HEK293 (cell line): Measurements from ENCODE around the gene FAM8A1.

Experiments
- CTCF ChIA-PET: fragments of 350-600 bp; formaldehyde crosslinking; extraction: SDS; loops from one replicate; lab custom pipeline; 2021; ENCODE audit warnings: antibody characterized with exemption; lab: Yijun Ruan, JAX
- POLR2A ChIA-PET: fragments of 300-600 bp; formaldehyde crosslinking; extraction: SDS; loops from one replicate; lab custom pipeline; 2020; ENCODE audit warnings: antibody characterized with exemption, inconsistent platforms; lab: Yijun Ruan, JAX
- H3K27ac ChIP-seq: fragments of 200-500 bp; sonication (Bioruptor generic); 2 replicates; pipeline ENCODE4 v1.5.1; 2014; ENCODE audit warnings: low read depth, low read length, control low read depth, inconsistent platforms; ENCODE audit errors: extremely low read depth
- H3K36me3 ChIP-seq, 2 experiments: fragments of 200-500 bp in 1 of 2; sonication (Bioruptor generic) in 1 of 2; 1 replicate in 1 of 2; 2 replicates in 1 of 2; pipeline ENCODE4 v1.5.1; 2014 to 2017; ENCODE audit warnings: inconsistent platforms in 2 of 2, low read length in 2 of 2; ENCODE audit not compliant: control insufficient read depth in 2 of 2, insufficient read depth in 1 of 2
- H3K4me1 ChIP-seq: fragments of 200-500 bp; sonication (Bioruptor generic); 2 replicates; pipeline ENCODE4 v1.5.1; 2014; ENCODE audit warnings: mild to moderate bottlenecking, low read length, inconsistent platforms; ENCODE audit not compliant: control insufficient read depth, insufficient read depth
- H3K4me3 ChIP-seq: 2 replicates; pipeline ENCODE4 v1.5.1; 2011; ENCODE audit warnings: low read depth, mild to moderate bottlenecking, control low read depth, low read length, moderate library complexity
- H3K9me3 ChIP-seq: fragments of 200-500 bp; sonication (Bioruptor generic); 2 replicates; pipeline ENCODE4 v1.5.1; 2014; ENCODE audit warnings: low read depth, low read length, inconsistent platforms; ENCODE audit not compliant: control insufficient read depth, insufficient read depth
- FEZF1 ChIP-seq: fragments of 450-650 bp; formaldehyde crosslinking; IDR thresholded peaks from 2 replicates; pipeline ENCODE4 v1.5.1; 2016; ENCODE audit warnings: missing biosample characterization, missing genetic modification characterization
- SP7 ChIP-seq: fragments of 450-650 bp; formaldehyde crosslinking; IDR thresholded peaks from 2 replicates; pipeline ENCODE4 v1.5.1; 2016; ENCODE audit warnings: missing biosample characterization, missing genetic modification characterization
- TRIM28 ChIP-seq: IDR thresholded peaks from 2 replicates; pipeline ENCODE4 v1.6.1; 2011; ENCODE audit warnings: low read length, control low read depth, borderline replicate concordance
- WT1 ChIP-seq: fragments of 450-650 bp; formaldehyde crosslinking; IDR thresholded peaks from 2 replicates; pipeline ENCODE4 v1.5.1; 2016; ENCODE audit warnings: missing biosample characterization, missing genetic modification characterization
- ZBTB7A ChIP-seq: fragments of 450-650 bp; formaldehyde crosslinking; IDR thresholded peaks from 2 replicates; pipeline ENCODE4 v1.5.1; 2016; ENCODE audit warnings: low read depth, missing biosample characterization, missing genetic modification characterization
- ZIC2 ChIP-seq: fragments of 450-650 bp; formaldehyde crosslinking; IDR thresholded peaks from 2 replicates; pipeline ENCODE4 v1.5.1; 2016; ENCODE audit warnings: missing biosample characterization, missing genetic modification characterization
- ZNF114 ChIP-seq: fragments of 450-650 bp; formaldehyde crosslinking; IDR thresholded peaks from 2 replicates; pipeline ENCODE4 v1.5.0; 2017; ENCODE audit warnings: missing biosample characterization, missing genetic modification characterization
- ZNF121 ChIP-seq: fragments of 450-650 bp; formaldehyde crosslinking; IDR thresholded peaks from 2 replicates; pipeline ENCODE4 v1.5.1; 2016; ENCODE audit warnings: missing biosample characterization, missing genetic modification characterization
- ZNF184 ChIP-seq: fragments of 450-650 bp; IDR thresholded peaks from 2 replicates; pipeline ENCODE4 v1.5.1; 2018; ENCODE audit warnings: missing biosample characterization, mild to moderate bottlenecking, missing genetic modification characterization
- ZNF2 ChIP-seq: fragments of 450-650 bp; formaldehyde crosslinking; IDR thresholded peaks from 2 replicates; pipeline ENCODE4 v1.5.1; 2016; ENCODE audit warnings: missing biosample characterization, missing genetic modification characterization
- ZNF24 ChIP-seq: fragments of 450-650 bp; formaldehyde crosslinking; IDR thresholded peaks from 2 replicates; pipeline ENCODE4 v1.5.1; 2016; ENCODE audit warnings: missing biosample characterization, missing genetic modification characterization
- ZNF416 ChIP-seq: fragments of 450-650 bp; formaldehyde crosslinking; IDR thresholded peaks from 2 replicates; pipeline ENCODE4 v1.5.1; 2016; ENCODE audit warnings: missing biosample characterization, missing genetic modification characterization
- ZNF473 ChIP-seq: fragments of 450-650 bp; formaldehyde crosslinking; IDR thresholded peaks from 2 replicates; pipeline ENCODE4 v1.5.1; 2017; ENCODE audit warnings: missing biosample characterization, missing genetic modification characterization
- ZNF571 ChIP-seq: fragments of 450-650 bp; formaldehyde crosslinking; IDR thresholded peaks from 2 replicates; pipeline ENCODE4 v1.5.0; 2017; ENCODE audit warnings: missing biosample characterization, missing genetic modification characterization
- ZNF768 ChIP-seq: fragments of 450-650 bp; formaldehyde crosslinking; IDR thresholded peaks from 2 replicates; pipeline ENCODE4 v1.5.1; 2018; ENCODE audit warnings: missing biosample characterization, mild to moderate bottlenecking, missing genetic modification characterization
- ZNF777 ChIP-seq: fragments of 450-650 bp; formaldehyde crosslinking; IDR thresholded peaks from 2 replicates; pipeline ENCODE4 v1.5.1; 2017; ENCODE audit warnings: missing biosample characterization, missing genetic modification characterization, borderline replicate concordance
- ZNF830 ChIP-seq: fragments of 450-650 bp; IDR thresholded peaks from 2 replicates; pipeline ENCODE4 v1.5.0; 2018; ENCODE audit warnings: missing biosample characterization, missing genetic modification characterization, low read depth, mild to moderate bottlenecking, moderate library complexity
- ZNF843 ChIP-seq: fragments of 450-650 bp; formaldehyde crosslinking; IDR thresholded peaks from 2 replicates; pipeline ENCODE4 v1.5.1; 2016; ENCODE audit warnings: missing biosample characterization, missing genetic modification characterization
- TF ChIP-seq, protein P1 (sequence below): fragments of 450-650 bp; formaldehyde crosslinking; IDR thresholded peaks from 2 replicates; pipeline ENCODE4 v1.5.1; 2016; ENCODE audit warnings: missing biosample characterization, missing genetic modification characterization
- TF ChIP-seq, protein P2 (sequence below): fragments of 450-650 bp; formaldehyde crosslinking; IDR thresholded peaks from 2 replicates; pipeline ENCODE4 v1.5.1; 2016; ENCODE audit warnings: missing biosample characterization, missing genetic modification characterization
- TF ChIP-seq, protein P3 (sequence below): fragments of 450-650 bp; formaldehyde crosslinking; IDR thresholded peaks from 2 replicates; pipeline ENCODE4 v1.5.1; 2016; ENCODE audit warnings: missing biosample characterization, missing genetic modification characterization

Gene FAM8A1

DNA sequence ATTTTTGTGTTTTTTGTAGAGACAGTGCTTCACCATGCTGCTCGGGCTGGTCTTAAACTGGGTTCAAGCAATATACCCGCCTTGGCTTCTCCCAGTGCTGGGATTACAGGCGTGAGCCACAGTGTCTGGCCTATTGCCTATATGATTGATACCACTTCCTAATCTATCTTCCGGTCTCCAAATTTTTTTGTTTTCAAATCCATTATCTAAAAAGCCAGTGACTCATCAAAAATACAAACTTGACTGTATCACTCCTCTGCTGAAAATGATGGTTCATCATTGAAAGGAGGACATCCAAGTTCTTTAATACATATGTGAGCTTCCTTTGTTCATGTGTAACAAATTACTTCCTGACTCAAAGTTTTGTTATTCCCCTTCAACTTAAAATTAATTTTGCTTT, 35.5 kb downstream of the FAM8A1 start:
- Histone ChIP-seq H3K4me3 (no peak overlapping the region), H3K4me1 (peaks cover 4% of the 10 kb centered on the region; the same call in 1 of the 2 replicates), H3K9me3 (no peaks in the 10 kb centered on the region), H3K36me3 (peaks cover 59 to 90% of the 10 kb centered on the region in 2 experiments), H3K27ac (no peak overlapping the region)
- ChIA-PET POLR2A (interaction anchor here (0.5 to 0.6 kb wide), 2 partner anchors 10 to 22 kb away, joined by 4 read pairs; no protein-coding TSS in a partner anchor), CTCF (interaction anchor here (0.6 kb wide), 1 partner anchor 168 kb away, joined by 8 read pairs; no protein-coding TSS in a partner anchor)
- TF ChIP-seq, protein P1, sequence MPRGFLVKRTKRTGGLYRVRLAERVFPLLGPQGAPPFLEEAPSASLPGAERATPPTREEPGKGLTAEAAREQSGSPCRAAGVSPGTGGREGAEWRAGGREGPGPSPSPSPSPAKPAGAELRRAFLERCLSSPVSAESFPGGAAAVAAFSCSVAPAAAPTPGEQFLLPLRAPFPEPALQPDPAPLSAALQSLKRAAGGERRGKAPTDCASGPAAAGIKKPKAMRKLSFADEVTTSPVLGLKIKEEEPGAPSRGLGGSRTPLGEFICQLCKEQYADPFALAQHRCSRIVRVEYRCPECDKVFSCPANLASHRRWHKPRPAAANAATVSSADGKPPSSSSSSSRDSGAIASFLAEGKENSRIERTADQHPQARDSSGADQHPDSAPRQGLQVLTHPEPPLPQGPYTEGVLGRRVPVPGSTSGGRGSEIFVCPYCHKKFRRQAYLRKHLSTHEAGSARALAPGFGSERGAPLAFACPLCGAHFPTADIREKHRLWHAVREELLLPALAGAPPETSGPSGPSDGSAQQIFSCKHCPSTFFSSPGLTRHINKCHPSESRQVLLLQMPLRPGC (tag by site-specific recombination) = no peak
- TF ChIP-seq SP7 (tag by site-specific recombination) (no peak), ZNF473 (no peak)

DNA sequence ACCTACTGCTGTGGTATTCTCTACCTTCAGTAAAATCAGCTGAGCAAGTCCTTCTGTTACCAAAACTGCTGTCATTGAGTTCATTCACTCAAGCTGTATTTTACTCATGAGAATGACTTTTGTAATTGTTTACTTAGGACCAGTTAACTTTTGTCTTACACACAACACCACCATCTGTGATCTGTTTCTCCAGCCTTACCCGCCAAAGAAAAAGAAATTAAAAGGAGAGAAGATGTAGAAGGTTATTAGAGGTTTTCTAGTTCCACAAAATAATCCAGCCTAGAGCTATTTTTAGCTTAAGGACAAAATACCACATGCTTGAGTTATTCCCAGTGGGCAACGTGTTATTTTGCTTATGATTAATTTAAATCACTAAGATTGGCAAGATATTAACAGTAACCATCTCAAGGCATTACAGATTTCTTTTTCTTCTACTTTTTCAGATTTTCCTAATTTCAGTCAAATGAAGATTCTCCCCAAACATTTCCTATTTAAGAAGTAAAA, 38.2 kb downstream of the FAM8A1 start:
- ChIA-PET POLR2A (no interaction called here), CTCF (interaction anchor here (0.8 kb wide), 1 partner anchor 165 kb away, joined by 4 read pairs; no protein-coding TSS in a partner anchor)
- Histone ChIP-seq H3K4me3 (no peak overlapping the region), H3K9me3 (no peaks in the 10 kb centered on the region), H3K36me3 (peaks cover 51 to 94% of the 10 kb centered on the region in 2 experiments), H3K4me1 (no peaks in the 10 kb centered on the region), H3K27ac (no peak overlapping the region)
- TF ChIP-seq ZNF2 (tag by site-specific recombination) = no peak
- no peak for TF ChIP-seq FEZF1
- no peak for TF ChIP-seq ZNF121 (tag by site-specific recombination)
- TF ChIP-seq ZBTB7A (tag by site-specific recombination) = no peak
- no peak for TF ChIP-seq ZNF777 (tag by site-specific recombination)
- TF ChIP-seq ZNF830 (tag by site-specific recombination) = no peak
- no peak for TF ChIP-seq WT1 (tag by site-specific recombination)
- TF ChIP-seq TRIM28 = no peak
- no peak for TF ChIP-seq ZNF768
- TF ChIP-seq, protein P2, sequence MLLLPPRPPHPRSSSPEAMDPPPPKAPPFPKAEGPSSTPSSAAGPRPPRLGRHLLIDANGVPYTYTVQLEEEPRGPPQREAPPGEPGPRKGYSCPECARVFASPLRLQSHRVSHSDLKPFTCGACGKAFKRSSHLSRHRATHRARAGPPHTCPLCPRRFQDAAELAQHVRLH (tag by site-specific recombination) = no peak
- no peak for TF ChIP-seq ZNF24
- TF ChIP-seq, protein P3, sequence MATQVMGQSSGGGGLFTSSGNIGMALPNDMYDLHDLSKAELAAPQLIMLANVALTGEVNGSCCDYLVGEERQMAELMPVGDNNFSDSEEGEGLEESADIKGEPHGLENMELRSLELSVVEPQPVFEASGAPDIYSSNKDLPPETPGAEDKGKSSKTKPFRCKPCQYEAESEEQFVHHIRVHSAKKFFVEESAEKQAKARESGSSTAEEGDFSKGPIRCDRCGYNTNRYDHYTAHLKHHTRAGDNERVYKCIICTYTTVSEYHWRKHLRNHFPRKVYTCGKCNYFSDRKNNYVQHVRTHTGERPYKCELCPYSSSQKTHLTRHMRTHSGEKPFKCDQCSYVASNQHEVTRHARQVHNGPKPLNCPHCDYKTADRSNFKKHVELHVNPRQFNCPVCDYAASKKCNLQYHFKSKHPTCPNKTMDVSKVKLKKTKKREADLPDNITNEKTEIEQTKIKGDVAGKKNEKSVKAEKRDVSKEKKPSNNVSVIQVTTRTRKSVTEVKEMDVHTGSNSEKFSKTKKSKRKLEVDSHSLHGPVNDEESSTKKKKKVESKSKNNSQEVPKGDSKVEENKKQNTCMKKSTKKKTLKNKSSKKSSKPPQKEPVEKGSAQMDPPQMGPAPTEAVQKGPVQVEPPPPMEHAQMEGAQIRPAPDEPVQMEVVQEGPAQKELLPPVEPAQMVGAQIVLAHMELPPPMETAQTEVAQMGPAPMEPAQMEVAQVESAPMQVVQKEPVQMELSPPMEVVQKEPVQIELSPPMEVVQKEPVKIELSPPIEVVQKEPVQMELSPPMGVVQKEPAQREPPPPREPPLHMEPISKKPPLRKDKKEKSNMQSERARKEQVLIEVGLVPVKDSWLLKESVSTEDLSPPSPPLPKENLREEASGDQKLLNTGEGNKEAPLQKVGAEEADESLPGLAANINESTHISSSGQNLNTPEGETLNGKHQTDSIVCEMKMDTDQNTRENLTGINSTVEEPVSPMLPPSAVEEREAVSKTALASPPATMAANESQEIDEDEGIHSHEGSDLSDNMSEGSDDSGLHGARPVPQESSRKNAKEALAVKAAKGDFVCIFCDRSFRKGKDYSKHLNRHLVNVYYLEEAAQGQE (tag by site-specific recombination) = no peak

DNA sequence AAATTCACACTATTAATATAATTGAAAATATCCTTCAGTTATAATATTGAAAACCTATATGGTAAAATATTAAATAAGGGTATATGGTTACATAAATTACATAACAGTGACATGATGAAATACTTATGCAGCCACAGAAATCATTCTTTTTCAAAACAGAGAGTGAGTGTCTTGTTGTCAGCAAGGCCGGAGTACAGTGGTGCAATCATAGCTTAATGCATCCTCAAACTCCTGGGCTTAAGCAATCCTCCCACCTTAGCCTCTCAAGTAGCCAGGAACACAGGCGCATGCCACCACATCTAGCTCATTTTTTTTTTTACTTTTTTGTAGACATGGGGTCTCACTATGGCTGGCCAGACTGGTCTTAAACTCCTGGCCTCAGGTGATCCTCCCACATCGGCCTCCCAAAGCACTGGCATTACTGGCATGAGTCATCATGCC, 40.4 kb downstream of the FAM8A1 start:
- H3K4me3 ChIP-seq = no peak overlapping the region
- TF ChIP-seq ZNF184 = no peak
- TF ChIP-seq ZIC2 = no peak
- no peak for TF ChIP-seq ZNF571
- TF ChIP-seq ZNF114 (tag by site-specific recombination) = no peak
- no peak for TF ChIP-seq ZNF416 (tag by site-specific recombination)
- TF ChIP-seq ZNF843 (tag by site-specific recombination) = no peak
- H3K27ac ChIP-seq = no peak overlapping the region
- peaks cover 68 to 97% of the 10 kb centered on the region in 2 experiments for H3K36me3 ChIP-seq
- ChIA-PET POLR2A (no interaction called here), CTCF (no interaction called here)
- no peaks in the 10 kb centered on the region for H3K9me3 ChIP-seq
- H3K4me1 ChIP-seq = no peaks in the 10 kb centered on the region
